Subcutaneous abdominal adipose tissue (tissue), 5 donors: Measurements from ENCODE around the gene SLC39A10.

Experiments used
- H3K27ac ChIP-seq: one replicate; pipeline ENCODE4 v1.7.0; 2013; ENCODE audit warnings: low read depth, mild to moderate bottlenecking, inconsistent platforms, low read length, moderate library complexity
- H3K27me3 ChIP-seq, 5 donors: one replicate each; pipeline ENCODE4 v1.7.0; 2013; ENCODE audit warnings: low read length in 5 of 5, inconsistent platforms in 1 of 5; ENCODE audit not compliant: control insufficient read depth in 5 of 5, insufficient read depth in 4 of 5
- H3K36me3 ChIP-seq, 5 donors: one replicate each; pipeline ENCODE4 v1.7.0; 2013; ENCODE audit warnings: low read length in 5 of 5; ENCODE audit not compliant: control insufficient read depth in 5 of 5, insufficient read depth in 5 of 5
- H3K4me1 ChIP-seq, 5 donors: one replicate each; pipeline ENCODE4 v1.7.0; 2013; ENCODE audit warnings: low read length in 5 of 5, mild to moderate bottlenecking in 3 of 5, moderate library complexity in 1 of 5; ENCODE audit not compliant: control insufficient read depth in 5 of 5, insufficient read depth in 5 of 5
- H3K4me3 ChIP-seq, 5 donors: one replicate each; pipeline ENCODE4 v1.7.0; 2013; ENCODE audit warnings: low read length in 5 of 5, low read depth in 1 of 5
- H3K9ac ChIP-seq, 5 donors: one replicate each; pipeline ENCODE4 v1.7.0; 2013; ENCODE audit warnings: low read length in 5 of 5, mild to moderate bottlenecking in 4 of 5, moderate library complexity in 3 of 5
- H3K9me3 ChIP-seq, 5 donors: one replicate each; pipeline ENCODE4 v1.7.0; 2013; ENCODE audit warnings: low read length in 5 of 5; ENCODE audit not compliant: control insufficient read depth in 5 of 5
- donor health status: healthy.
- donor health status: healthy.
- donor health status: healthy.
- donor health status: healthy.
- donor health status: healthy.

SLC39A10 gene

DNA sequence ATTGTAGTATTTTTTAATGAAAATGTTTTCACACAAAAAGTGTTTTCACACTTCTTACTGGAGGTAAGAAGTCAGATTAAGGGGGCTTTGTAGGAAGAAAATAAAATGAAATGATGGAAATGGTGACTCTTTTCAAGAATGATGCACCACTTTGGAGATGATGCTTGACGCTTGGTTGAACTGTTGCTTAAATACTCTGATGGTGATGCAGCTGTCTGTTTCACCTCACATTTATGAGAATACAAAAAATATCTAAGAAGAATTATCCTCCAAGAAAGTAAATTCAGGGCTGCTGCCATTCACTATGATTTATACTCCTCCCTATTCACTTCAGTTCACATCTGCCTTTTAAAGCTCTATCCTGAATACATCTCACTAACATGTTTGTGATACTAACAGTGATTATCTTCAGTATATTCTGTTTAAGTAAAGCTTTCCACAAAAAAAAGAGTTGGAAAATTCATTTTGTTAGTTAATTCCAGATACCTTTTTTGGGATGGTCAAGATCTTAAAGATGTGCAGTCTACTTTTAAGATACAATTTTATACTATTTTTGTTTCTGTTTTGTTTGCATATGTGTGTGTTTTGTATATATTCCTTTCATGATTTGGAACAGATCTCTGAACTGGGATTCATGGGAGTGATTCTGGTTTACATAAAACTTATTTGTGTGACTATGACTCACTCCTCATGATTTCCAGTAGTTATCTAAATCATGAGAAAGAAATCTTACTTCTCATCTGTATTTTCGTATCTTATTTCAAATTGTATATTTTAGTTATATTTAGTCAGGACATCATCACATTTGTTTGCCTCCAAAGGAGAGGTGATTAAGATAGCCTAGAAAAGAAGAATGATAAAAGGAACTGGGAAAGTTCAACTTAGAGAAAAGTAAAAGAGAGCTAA lies 53.1 kb downstream of the SLC39A10 start:
- peaks cover 8 to 18% (median 11%) of the 10 kb centered on the region in 5 donors for H3K36me3 ChIP-seq
- H3K9me3 ChIP-seq, result no peaks in the 10 kb centered on the region
- H3K27ac ChIP-seq, result no peak overlapping the region
- no peak overlapping the region for H3K4me3 ChIP-seq
- no peaks in the 10 kb centered on the region for H3K27me3 ChIP-seq
- no peak overlapping the region for H3K9ac ChIP-seq
- no peaks in the 10 kb centered on the region for H3K4me1 ChIP-seq

DNA sequence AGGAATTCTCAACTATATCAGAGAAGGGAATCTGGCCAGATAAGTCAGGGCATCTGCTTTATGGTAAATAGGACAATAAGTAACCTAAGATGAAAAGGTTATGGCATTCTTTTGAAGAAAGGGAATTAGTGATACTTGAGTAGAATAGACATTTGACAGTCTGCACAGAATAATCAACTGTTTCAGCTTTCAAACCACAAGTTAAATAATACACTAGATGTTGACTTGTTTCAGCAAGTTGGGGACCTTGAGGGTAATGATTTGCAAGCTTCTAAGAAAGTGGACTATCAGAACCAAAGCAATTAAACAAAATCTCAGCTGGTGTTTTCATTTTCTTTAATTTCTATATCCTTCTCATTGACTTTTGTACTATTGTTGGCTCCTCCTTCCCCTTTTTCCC lies 54.5 kb downstream of the SLC39A10 start:
- Histone ChIP-seq H3K9me3 (no peaks in the 10 kb centered on the region), H3K9ac (no peak overlapping the region), H3K4me1 (no peaks in the 10 kb centered on the region), H3K4me3 (no peak overlapping the region), H3K27me3 (no peaks in the 10 kb centered on the region), H3K27ac (no peak overlapping the region), H3K36me3 (peaks cover 8 to 24% (median 18%) of the 10 kb centered on the region in 5 donors)

GRCh38 chr2:195716466-195716865 lies 59.4 kb downstream of the SLC39A10 start:
- no peak overlapping the region for H3K9ac ChIP-seq
- no peak overlapping the region for H3K27ac ChIP-seq
- no peaks in the 10 kb centered on the region for H3K27me3 ChIP-seq
- H3K4me1 ChIP-seq, result no peaks in the 10 kb centered on the region
- H3K36me3 ChIP-seq, result peaks cover 13 to 36% (median 26%) of the 10 kb centered on the region in 5 donors
- no peaks in the 10 kb centered on the region for H3K9me3 ChIP-seq
- H3K4me3 ChIP-seq, result no peak overlapping the region

- H3K4me1 ChIP-seq, result no peaks in the 10 kb centered on the region
- H3K27ac ChIP-seq, result no peak overlapping the region
Measured at GRCh38 chr2:195721042-195721441, 64.0 kb downstream of the SLC39A10 start.

DNA sequence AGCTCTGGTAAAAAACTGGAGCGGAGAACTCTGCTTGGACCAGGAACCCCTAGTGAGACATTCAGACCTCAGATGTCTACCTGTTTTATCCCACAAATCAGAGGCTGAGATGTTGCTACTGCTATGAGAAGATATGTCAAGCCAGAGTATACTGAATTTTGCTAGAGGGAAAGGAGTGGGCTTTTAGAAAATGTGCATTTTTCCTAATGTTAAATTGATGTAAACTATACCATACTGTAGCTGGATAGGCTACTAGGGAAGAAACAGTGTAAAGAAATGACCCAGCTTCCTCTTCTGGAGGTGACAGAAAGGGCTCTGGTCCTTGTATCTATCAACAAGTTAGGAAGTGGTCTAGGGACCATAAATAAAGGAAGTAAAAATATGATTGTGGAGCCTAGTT lies 65.0 kb downstream of the SLC39A10 start:
- Histone ChIP-seq H3K27me3 (no peaks in the 10 kb centered on the region), H3K9me3 (no peaks in the 10 kb centered on the region), H3K9ac (no peak overlapping the region), H3K36me3 (peaks cover 13 to 29% (median 19%) of the 10 kb centered on the region in 5 donors), H3K4me3 (no peak overlapping the region), H3K4me1 (no peaks in the 10 kb centered on the region), H3K27ac (no peak overlapping the region)

More at GRCh38 chr2:195721042-195721441, 64.0 kb downstream of the SLC39A10 start:
- no peak overlapping the region for H3K4me3 ChIP-seq
- H3K9me3 ChIP-seq, result no peaks in the 10 kb centered on the region
- peaks cover 19 to 35% (median 24%) of the 10 kb centered on the region in 5 donors for H3K36me3 ChIP-seq
- H3K9ac ChIP-seq, result no peak overlapping the region
- H3K27me3 ChIP-seq, result no peaks in the 10 kb centered on the region

- no peaks in the 10 kb centered on the region for H3K4me1 ChIP-seq
- H3K36me3 ChIP-seq, result peaks cover 23 to 35% (median 29%) of the 10 kb centered on the region in 5 donors
- no peaks in the 10 kb centered on the region for H3K27me3 ChIP-seq
- no peak overlapping the region for H3K27ac ChIP-seq
- no peak overlapping the region for H3K4me3 ChIP-seq
- H3K9ac ChIP-seq, result no peak overlapping the region
- no peaks in the 10 kb centered on the region for H3K9me3 ChIP-seq
Measured at GRCh38 chr2:195727106-195727505, 70.1 kb downstream of the SLC39A10 start.

DNA sequence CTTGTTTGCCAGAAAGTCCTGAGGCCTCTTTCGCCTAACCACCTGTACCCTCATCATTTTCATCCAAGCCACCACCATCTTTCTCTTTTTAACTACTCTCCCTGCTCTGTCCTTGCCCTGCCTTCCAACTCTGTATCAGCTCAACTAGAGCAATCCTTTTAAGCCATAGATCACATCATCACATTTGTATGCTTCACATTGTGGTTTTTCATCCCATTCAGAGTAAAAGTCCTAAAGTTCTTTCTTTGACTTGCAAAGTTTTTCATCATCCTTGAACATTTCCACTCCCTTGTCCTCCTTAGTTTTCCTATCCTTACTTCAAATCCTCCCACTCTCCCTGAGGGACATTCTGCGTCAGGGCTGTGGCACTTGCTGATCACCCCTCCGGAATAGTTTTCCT lies 73.9 kb downstream of the SLC39A10 start:
- H3K36me3 ChIP-seq, result peaks cover 21 to 35% (median 26%) of the 10 kb centered on the region in 5 donors
- no peak overlapping the region for H3K9ac ChIP-seq
- H3K27me3 ChIP-seq, result no peaks in the 10 kb centered on the region
- H3K27ac ChIP-seq, result no peak overlapping the region
- H3K4me3 ChIP-seq, result no peak overlapping the region
- H3K4me1 ChIP-seq, result no peaks in the 10 kb centered on the region
- no peaks in the 10 kb centered on the region for H3K9me3 ChIP-seq

DNA sequence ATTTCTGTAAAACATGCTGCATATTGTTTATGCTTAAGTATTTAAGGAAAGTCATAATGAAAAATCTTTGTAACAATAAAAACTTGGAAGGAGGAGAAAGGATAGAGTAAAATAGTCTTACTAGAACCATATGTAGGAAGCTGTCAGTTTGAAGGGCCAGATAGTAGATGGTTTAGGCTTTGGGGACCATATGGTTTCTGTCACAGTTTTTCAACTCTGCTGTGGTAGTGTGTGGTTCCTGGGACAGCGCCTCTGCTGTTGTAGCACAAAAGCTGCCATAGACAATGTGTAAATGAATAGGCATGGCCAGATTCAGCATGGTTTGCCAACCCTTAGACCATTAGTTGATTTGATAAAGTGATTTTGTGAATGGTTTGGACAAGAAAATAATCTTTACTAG lies 75.5 kb downstream of the SLC39A10 start:
- H3K9ac ChIP-seq, result no peak overlapping the region
- H3K9me3 ChIP-seq, result no peaks in the 10 kb centered on the region
- H3K36me3 ChIP-seq, result peaks cover 21 to 40% (median 30%) of the 10 kb centered on the region in 5 donors
- H3K27me3 ChIP-seq, result no peaks in the 10 kb centered on the region
- H3K4me3 ChIP-seq, result no peak overlapping the region
- no peaks in the 10 kb centered on the region for H3K4me1 ChIP-seq
- no peak overlapping the region for H3K27ac ChIP-seq

GRCh38 chr2:195733831-195734230 lies 76.8 kb downstream of the SLC39A10 start:
- Histone ChIP-seq H3K9me3 (no peaks in the 10 kb centered on the region), H3K27ac (no peak overlapping the region), H3K9ac (no peak overlapping the region), H3K27me3 (no peaks in the 10 kb centered on the region), H3K4me3 (no peak overlapping the region), H3K4me1 (no peaks in the 10 kb centered on the region), H3K36me3 (peaks cover 19 to 35% (median 27%) of the 10 kb centered on the region in 5 donors)

DNA sequence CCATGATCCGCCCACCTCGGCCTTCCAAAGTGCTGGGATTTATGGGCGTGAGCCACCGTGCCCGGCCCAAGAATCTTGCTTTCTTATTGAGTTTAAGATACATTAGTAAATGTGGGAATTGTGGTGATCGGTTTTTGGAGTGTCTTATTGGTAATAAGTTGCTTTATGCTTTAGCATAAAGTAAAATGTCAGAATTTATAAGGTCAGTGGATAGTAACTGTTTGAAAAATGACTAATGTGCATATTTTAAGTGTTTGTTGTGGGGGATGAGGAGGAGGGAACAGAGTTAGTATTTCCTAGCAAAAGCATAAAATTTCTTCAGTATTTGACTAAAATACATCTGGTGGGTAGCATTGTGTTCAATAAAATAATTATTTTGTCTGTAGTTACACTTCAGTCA lies 77.4 kb downstream of the SLC39A10 start:
- H3K4me1 ChIP-seq, result no peaks in the 10 kb centered on the region
- H3K27me3 ChIP-seq, result no peaks in the 10 kb centered on the region
- H3K27ac ChIP-seq, result no peak overlapping the region
- no peak overlapping the region for H3K4me3 ChIP-seq
- H3K9me3 ChIP-seq, result no peaks in the 10 kb centered on the region
- peaks cover 17 to 34% (median 24%) of the 10 kb centered on the region in 5 donors for H3K36me3 ChIP-seq
- H3K9ac ChIP-seq, result no peak overlapping the region
